ENCODE results near the gene MYO16. TPM values are rescaled to one million over a fixed set of nuclear protein-coding genes. Genes with fewer than 3 reads are reported as not detected.

MYO16 gene
- total and polyA plus RNA-seq, 9 donors: under 0.01 to 0.37 (median 0.16) TPM; not detected in 2

DNA sequence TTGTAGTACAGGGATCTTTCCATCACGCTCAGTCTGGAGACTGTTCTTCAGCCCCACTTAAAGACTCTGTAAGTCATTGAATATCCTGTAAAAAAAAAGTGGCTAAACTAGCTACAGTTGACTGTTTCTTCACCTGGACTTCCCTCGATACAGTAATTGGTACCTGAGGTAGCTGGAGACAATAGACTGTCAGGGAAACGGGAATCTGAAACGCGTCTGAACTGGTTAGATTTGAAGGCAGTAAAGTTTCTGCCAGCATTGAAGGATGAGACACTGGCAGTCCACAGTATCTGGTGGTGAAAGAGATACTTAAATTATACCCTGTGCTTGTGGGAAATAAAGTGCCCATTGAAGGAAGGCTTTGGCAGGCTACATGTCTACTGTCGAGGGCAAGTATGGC lies 606.5 kb downstream of the MYO16 start:
- Histone ChIP-seq H3K36me3 (no peaks in the 10 kb centered on the region), H3K4me1 (ENCODE audit: insufficient read depth) (no peaks in the 10 kb centered on the region), H3K27me3 (no peaks in the 10 kb centered on the region), H3K9me3 (no peaks in the 10 kb centered on the region), H3K4me3 (no peak overlapping the region), H3K27ac (no peak overlapping the region)
- no peak for TF ChIP-seq EP300 (IDR thresholded peaks at IDR 0.05)
- no peak for TF ChIP-seq CTCF (IDR thresholded peaks at IDR 0.05)
- no peak for TF ChIP-seq POLR2A (IDR thresholded peaks at IDR 0.05)
- DNase-seq: no peak
- intact Hi-C loops (cut with DNase I): no loop called here
- WGBS, 3 donors: 70 to 80% (median 78%) methylated on average over 6 of the region's 6 CpGs

GRCh38 chr13:109241160-109241559 lies 611.7 kb downstream of the MYO16 start:
- no peak for TF ChIP-seq CTCF (IDR thresholded peaks at IDR 0.05)
- TF ChIP-seq EP300 (IDR thresholded peaks at IDR 0.05): no peak
- TF ChIP-seq POLR2A (IDR thresholded peaks at IDR 0.05): no peak
- Histone ChIP-seq H3K36me3 (no peaks in the 10 kb centered on the region), H3K9me3 (no peaks in the 10 kb centered on the region), H3K4me1 (ENCODE audit: insufficient read depth) (no peaks in the 10 kb centered on the region), H3K27ac (no peak overlapping the region), H3K4me3 (no peak overlapping the region), H3K27me3 (no peaks in the 10 kb centered on the region)
- WGBS, 3 donors: 79 to 94% (median 91%) methylated on average over 2 of the region's 2 CpGs
- no peak for DNase-seq
- intact Hi-C loops (cut with DNase I): no loop called here

- DNase-seq: no peak
- TF ChIP-seq EP300 (IDR thresholded peaks at IDR 0.05) (no peak), POLR2A (IDR thresholded peaks at IDR 0.05) (no peak), CTCF (IDR thresholded peaks at IDR 0.05) (no peak)
- Histone ChIP-seq H3K27ac (no peak overlapping the region), H3K4me3 (no peak overlapping the region), H3K27me3 (no peaks in the 10 kb centered on the region), H3K4me1 (ENCODE audit: insufficient read depth) (no peaks in the 10 kb centered on the region), H3K36me3 (no peaks in the 10 kb centered on the region), H3K9me3 (no peaks in the 10 kb centered on the region)
- intact Hi-C loops (cut with DNase I): no loop called here
- WGBS, 3 donors: 15 to 22% (median 19%) methylated on average over 9 of the region's 9 CpGs
Observed at GRCh38 chr13:109243311-109243951, 614.0 kb downstream of the MYO16 start.

- no peaks in the 10 kb centered on the region for H3K4me1 ChIP-seq (ENCODE audit: insufficient read depth)
- intact Hi-C loops (cut with DNase I): no loop called here
- no peak overlapping the region for H3K27ac ChIP-seq
- no peak for DNase-seq
- no peaks in the 10 kb centered on the region for H3K9me3 ChIP-seq
- H3K4me3 ChIP-seq: no peak overlapping the region
- no peaks in the 10 kb centered on the region for H3K36me3 ChIP-seq
- WGBS, 3 donors: 85 to 93% (median 88%) methylated on average over 7 of the region's 7 CpGs
- no peaks in the 10 kb centered on the region for H3K27me3 ChIP-seq
- TF ChIP-seq EP300 (IDR thresholded peaks at IDR 0.05) (no peak), POLR2A (IDR thresholded peaks at IDR 0.05) (no peak), CTCF (IDR thresholded peaks at IDR 0.05) (no peak)
Observed at GRCh38 chr13:109244566-109244965, 615.2 kb downstream of the MYO16 start.

Data from ovary (tissue), 9 donors.